Pancreas (tissue), 10 donors: Measurements from ENCODE around the gene TNFAIP3. TPM values are rescaled to one million over a fixed set of nuclear protein-coding genes. Genes with fewer than 3 reads are reported as not detected.

Experiments
- ATAC-seq, 4 donors: fragments of 200-7000 bp; cut with Tn5 transposase; one replicate each; pipeline versions ENCODE4 v1.8.0 to v1.9.1; 2020; ENCODE audit warnings: mild to moderate bottlenecking in 4 of 4, moderate library complexity in 4 of 4
- DNase-seq, 6 donors: peaks; one replicate each; pipeline ENCODE4 v3.0.0-alpha.2; 2020
- FAIRE-seq: peaks from 2 replicates; lab custom pipeline; 2012; peaks lifted over from hg19 to GRCh38; lab: Jason Lieb, UNC
- H3K27ac ChIP-seq, 4 donors: fragments of 200-600 bp; sonication (generic); 1 replicate in 3 of 4; 2 replicates in 1 of 4; pipeline versions ENCODE4 v1.5.0 to v1.8.0; 2020
- H3K27me3 ChIP-seq, 4 donors: fragments of 200-600 bp; one replicate each; pipeline ENCODE4 v1.8.0; 2021
- H3K36me3 ChIP-seq, 3 donors: fragments of 200-600 bp; sonication (generic) in 1 of 3; one replicate each; pipeline versions ENCODE4 v1.5.0 to v1.8.0; 2020 to 2021
- H3K4me1 ChIP-seq, 3 donors: fragments of 200-600 bp; one replicate each; pipeline ENCODE4 v1.8.0; 2021
- H3K4me3 ChIP-seq, 4 donors: fragments of 200-600 bp; sonication (generic) in 2 of 4; one replicate each; pipeline versions ENCODE4 v1.5.0 to v1.8.0; 2020 to 2021
- H3K9me3 ChIP-seq, 4 donors: fragments of 200-600 bp; one replicate each; pipeline ENCODE4 v1.8.0; 2021
- CTCF ChIP-seq, 4 donors: fragments of 200-600 bp; sonication (generic) in 3 of 4; IDR thresholded peaks; one replicate each; pipeline versions ENCODE4 v1.5.0 to v1.8.0; 2021; ENCODE audit warnings: antibody characterized with exemption in 4 of 4
- WGBS, 2 donors: extraction: QIAGEN DNeasy Blood & Tissue Kit; methylation state at CpG; one replicate each; pipeline ENCODE4 v1.1.7; 2013; 5-methylcytosine and 5-hydroxymethylcytosine counted together
- intact Hi-C, 3 donors: fragments of 100-400 bp; cut with DNase I; formaldehyde crosslinking; loops; one replicate each; pipeline versions ENCODE4 v1.11.1 to v1.14.2; 2022
- polyA plus RNA-seq, 2 donors: library from polyadenylated mRNA; stranded (reverse); fragments of 200-250 nt; gene quantifications; one replicate each; pipeline ENCODE4 v1.2.3, GENCODE V29; 2013
- total RNA-seq, 6 donors: library from RNA; stranded (reverse); fragmentation: NEBNext Ultra II Directional in 4 of 6; extraction: Animal tissue kit (Norgen Biotek cat#: 25700) in 4 of 6; gene quantifications; one replicate each; pipeline versions ENCODE4 v1.2.1 to v1.2.4, GENCODE V29; 2021 to 2023
- donor health status: healthy with polysubstance abuse.
- donor health status: DM: no; HTN: no; CAD: no; lungs with moderate emphysema.
- donor health status: DM: no; HTN: no; CAD: no.
- donor health status: control.
- donor health status: control.
- donor health status: Bipolar disorder and iron deficiency.
- donor health status: DM: yes; HTN: yes; CAD: no.
- donor health status: DM: no; HTN: no; CAD: no.
- donor health status: DM: no; HTN: no; CAD: no.
- donor health status: DM: yes; HTN: yes; CAD: no.

TNFAIP3 gene
- total and polyA plus RNA-seq, 8 donors, result 9.3 to 59.2 (median 14.2) TPM

GRCh38 chr6:137931849-137932465 is 64.9 kb downstream of the TNFAIP3 start:
- intact Hi-C loops, result no loop called here
- WGBS, 2 donors, result 90 to 91% methylated on average over 6 of the region's 6 CpGs
- DNase-seq (no peak), ATAC-seq (no peak), FAIRE-seq (no peak)
- Histone ChIP-seq H3K27ac (no peak overlapping the region), H3K4me1 (peaks cover 0 to 9% (median 7%) of the 10 kb centered on the region in 3 donors), H3K4me3 (no peak overlapping the region), H3K27me3 (no peaks in the 10 kb centered on the region), H3K9me3 (no peaks in the 10 kb centered on the region), H3K36me3 (no peaks in the 10 kb centered on the region)
- no peak for TF ChIP-seq CTCF (IDR thresholded peaks at IDR 0.05)

Other genes starting within 250 kb of the TNFAIP3 start
- gene PERP, start 240.2 kb downstream of the TNFAIP3 start, total RNA-seq, result 10 to 100 TPM; 13.7 to 46.6 (median 17.7) TPM
- gene PERP, start 240.2 kb downstream of the TNFAIP3 start, polyA plus RNA-seq, result 10 to 100 TPM; 22.8 to 31.2 TPM